CD4-positive, CD25-positive, alpha-beta regulatory T cell (primary cell): Measurements from ENCODE around the gene KCNN4. TPM values are rescaled to one million over a fixed set of nuclear protein-coding genes. Genes with fewer than 3 reads are reported as not detected.
A peak's percentile ranks its signal among the peaks of the same experiment; 100 is the strongest.

Experiments used
- ATAC-seq, 2 donors: fragments of 150-1000 bp; cut with Tn5 transposase; one replicate each; pipeline ENCODE4 v1.10.0; 2021; ENCODE audit warnings: low read depth in 2 of 2, moderate number of reproducible peaks in 2 of 2, moderate library complexity in 1 of 2
- DNase-seq, 3 donors: peaks; one replicate each; pipeline versions ENCODE4 v3.0.0 to v3.0.0-alpha.2; 2012 to 2022; ENCODE audit warnings: mixed read lengths in 1 of 3
- H3K27ac ChIP-seq: one replicate; pipeline ENCODE4 v1.7.0; 2013; ENCODE audit warnings: mild to moderate bottlenecking, low read length; ENCODE audit not compliant: insufficient read depth, poor library complexity, severe bottlenecking
- H3K27me3 ChIP-seq: one replicate; pipeline ENCODE4 v1.7.0; 2013; ENCODE audit warnings: low read length; ENCODE audit not compliant: control insufficient read depth, insufficient read depth
- H3K36me3 ChIP-seq: one replicate; pipeline ENCODE4 v1.7.0; 2013; ENCODE audit warnings: mild to moderate bottlenecking, low read length, moderate library complexity; ENCODE audit not compliant: control insufficient read depth, insufficient read depth
- H3K4me1 ChIP-seq: 2 replicates; pipeline ENCODE4 v1.7.0; 2013; ENCODE audit warnings: mild to moderate bottlenecking, low read length; ENCODE audit not compliant: insufficient read depth, control insufficient read depth, poor library complexity, severe bottlenecking
- H3K4me3 ChIP-seq: one replicate; pipeline ENCODE4 v1.7.0; 2013; ENCODE audit warnings: low read depth, mild to moderate bottlenecking, low read length, moderate library complexity
- H3K9me3 ChIP-seq, 2 experiments: 1 replicate in 1 of 2; 2 replicates in 1 of 2; pipeline ENCODE4 v1.7.0; 2013; ENCODE audit warnings: low read length in 2 of 2, mild to moderate bottlenecking in 1 of 2, moderate library complexity in 1 of 2; ENCODE audit not compliant: control insufficient read depth in 2 of 2
- H3K27ac Mint-ChIP-seq, 3 donors: one replicate each; pipeline ENCODE4 v1.8.0; 2020 to 2022; ENCODE audit warnings: mild to moderate bottlenecking in 3 of 3, mixed read lengths in 3 of 3, moderate library complexity in 2 of 3
- H3K27me3 Mint-ChIP-seq: one replicate; pipeline ENCODE4 v1.8.0; 2022; ENCODE audit warnings: mild to moderate bottlenecking, mixed read lengths
- H3K36me3 Mint-ChIP-seq: one replicate; pipeline ENCODE4 v1.8.0; 2020; ENCODE audit warnings: mixed read lengths
- H3K4me1 Mint-ChIP-seq, 4 donors: one replicate each; pipeline ENCODE4 v1.8.0; 2020 to 2022; ENCODE audit warnings: mixed read lengths in 4 of 4, mild to moderate bottlenecking in 1 of 4
- H3K4me3 Mint-ChIP-seq, 4 donors: one replicate each; pipeline ENCODE4 v1.8.0; 2020 to 2022; ENCODE audit warnings: mild to moderate bottlenecking in 4 of 4, mixed read lengths in 4 of 4, moderate library complexity in 3 of 4
- H3K9me3 Mint-ChIP-seq, 7 donors: one replicate each; pipeline ENCODE4 v1.8.0; 2020 to 2022; ENCODE audit warnings: mixed read lengths in 7 of 7, mild to moderate bottlenecking in 3 of 7, moderate library complexity in 2 of 7
- polyA plus RNA-seq, 4 donors: library from polyadenylated mRNA; unstranded; fragments of 300-500 nt; fragmentation: Illumina TruSeq; gene quantifications; one replicate each; pipeline ENCODE4 v1.2.3, GENCODE V29; 2021
- total RNA-seq: library from RNA; stranded (reverse); gene quantifications from one replicate; pipeline ENCODE4 v1.2.3, GENCODE V29; 2022

KCNN4 gene
- total and polyA plus RNA-seq, 5 donors from 2014 or later = 16.7 to 56.1 (median 30.4) TPM

- Histone ChIP-seq H3K9me3 (no peaks in the 10 kb centered on the region), H3K36me3 (no peaks in the 10 kb centered on the region), H3K4me3 (peak overlapping the region; percentile 57), H3K27ac (peak overlapping the region; percentile 82), H3K4me1 (peaks cover 60% of the 10 kb centered on the region), H3K27me3 (no peaks in the 10 kb centered on the region)
- no peak for DNase-seq
- Mint-ChIP-seq H3K4me1 (peaks cover 11 to 67% (median 40%) of the 10 kb centered on the region in 4 donors), H3K27me3 (no peaks in the 10 kb centered on the region), H3K36me3 (no peaks in the 10 kb centered on the region), H3K27ac (peak overlapping the region; percentile 94 to 100 (median 97)), H3K9me3 (no peaks in the 10 kb centered on the region), H3K4me3 (peak overlapping the region; percentile 64 to 95 (median 84))
- no peak for ATAC-seq
These were observed 2.9 kb upstream of the KCNN4 start for GRCh38 chr19:43783636-43784035.

GRCh38 chr19:43782689-43783231 is 2.0 kb upstream of the KCNN4 start:
- ATAC-seq (no peak), DNase-seq (peak in 2 of 3 donors; percentile 20 to 62)
- H3K4me1 ChIP-seq = peaks cover 68% of the 10 kb centered on the region
- no peaks in the 10 kb centered on the region for H3K9me3 Mint-ChIP-seq
- H3K36me3 Mint-ChIP-seq = no peaks in the 10 kb centered on the region
- H3K27ac ChIP-seq = peak overlapping the region; percentile 82
- H3K36me3 ChIP-seq = no peaks in the 10 kb centered on the region
- peak overlapping the region in 2 of 3 donors; percentile 92 to 96 for H3K27ac Mint-ChIP-seq
- H3K27me3 Mint-ChIP-seq = no peaks in the 10 kb centered on the region
- peak overlapping the region; percentile 88 to 98 (median 96) for H3K4me3 Mint-ChIP-seq
- H3K9me3 ChIP-seq = no peaks in the 10 kb centered on the region
- H3K4me1 Mint-ChIP-seq = peaks cover 17 to 75% (median 47%) of the 10 kb centered on the region in 4 donors
- peak overlapping the region; percentile 75 for H3K4me3 ChIP-seq
- H3K27me3 ChIP-seq = no peaks in the 10 kb centered on the region

GRCh38 chr19:43782311-43782660 is 1.5 kb upstream of the KCNN4 start:
- peak overlapping the region; percentile 75 for H3K4me3 ChIP-seq

GRCh38 chr19:43781630-43782310 is 997 bp upstream of the KCNN4 start:
- Mint-ChIP-seq H3K9me3 (no peaks in the 10 kb centered on the region), H3K4me1 (peaks cover 17 to 85% (median 55%) of the 10 kb centered on the region in 4 donors), H3K4me3 (peak overlapping the region; percentile 88 to 98 (median 96)), H3K27me3 (no peaks in the 10 kb centered on the region), H3K27ac (peak overlapping the region; percentile 89 to 96 (median 92)), H3K36me3 (no peaks in the 10 kb centered on the region)
- H3K36me3 ChIP-seq = no peaks in the 10 kb centered on the region
- no peaks in the 10 kb centered on the region for H3K9me3 ChIP-seq
- peak overlapping the region; percentile 77 for H3K27ac ChIP-seq
- peaks cover 77% of the 10 kb centered on the region for H3K4me1 ChIP-seq
- ATAC-seq (no peak), DNase-seq (peak in 1 of 3 donors; percentile 47)
- no peaks in the 10 kb centered on the region for H3K27me3 ChIP-seq
- H3K4me3 ChIP-seq = peak overlapping the region; percentile 75

More at GRCh38 chr19:43782311-43782660, 1.5 kb upstream of the KCNN4 start:
- no peak for ATAC-seq
- peaks cover 17 to 80% (median 50%) of the 10 kb centered on the region in 4 donors for H3K4me1 Mint-ChIP-seq
- H3K27ac Mint-ChIP-seq = peak overlapping the region; percentile 85 to 96 (median 92)
- Histone ChIP-seq H3K9me3 (no peaks in the 10 kb centered on the region), H3K4me1 (peaks cover 72% of the 10 kb centered on the region), H3K27ac (peak overlapping the region; percentile 77), H3K27me3 (no peaks in the 10 kb centered on the region), H3K36me3 (no peaks in the 10 kb centered on the region)
- no peaks in the 10 kb centered on the region for H3K27me3 Mint-ChIP-seq
- H3K9me3 Mint-ChIP-seq = no peaks in the 10 kb centered on the region
- H3K4me3 Mint-ChIP-seq = peak overlapping the region; percentile 88 to 98 (median 96)
- H3K36me3 Mint-ChIP-seq = no peaks in the 10 kb centered on the region
- no peak for DNase-seq

GRCh38 chr19:43779820-43780219 is 953 bp downstream of the KCNN4 start:
- no peak for ATAC-seq
- Histone ChIP-seq H3K27ac (peak overlapping the region; percentile 77), H3K27me3 (no peaks in the 10 kb centered on the region), H3K36me3 (no peaks in the 10 kb centered on the region), H3K4me1 (peaks cover 89% of the 10 kb centered on the region), H3K9me3 (no peaks in the 10 kb centered on the region), H3K4me3 (peak overlapping the region; percentile 82)
- Mint-ChIP-seq H3K36me3 (peaks cover 5% of the 10 kb centered on the region), H3K4me3 (peak overlapping the region; percentile 88 to 98 (median 96)), H3K27ac (peak overlapping the region; percentile 92 to 99 (median 94)), H3K27me3 (no peaks in the 10 kb centered on the region), H3K9me3 (no peaks in the 10 kb centered on the region), H3K4me1 (peaks cover 17 to 96% (median 60%) of the 10 kb centered on the region in 4 donors)
- DNase-seq = peak in 1 of 3 donors; percentile 49

GRCh38 chr19:43779147-43779819 is 1.5 kb downstream of the KCNN4 start:
- H3K36me3 ChIP-seq = peaks cover 2% of the 10 kb centered on the region
- peaks cover 84% of the 10 kb centered on the region for H3K4me1 ChIP-seq
- Mint-ChIP-seq H3K4me1 (peaks cover 15 to 93% (median 58%) of the 10 kb centered on the region in 4 donors), H3K4me3 (peak overlapping the region; percentile 88 to 98 (median 96)), H3K27me3 (no peaks in the 10 kb centered on the region), H3K9me3 (no peaks in the 10 kb centered on the region), H3K27ac (peak overlapping the region; percentile 92 to 99 (median 94)), H3K36me3 (peaks cover 5% of the 10 kb centered on the region)
- peak overlapping the region; percentile 82 for H3K4me3 ChIP-seq
- DNase-seq (no peak), ATAC-seq (no peak)
- H3K27ac ChIP-seq = peak overlapping the region; percentile 77
- no peaks in the 10 kb centered on the region for H3K9me3 ChIP-seq
- H3K27me3 ChIP-seq = no peaks in the 10 kb centered on the region

GRCh38 chr19:43778651-43779050 is 2.1 kb downstream of the KCNN4 start:
- H3K36me3 Mint-ChIP-seq = peaks cover 5% of the 10 kb centered on the region
- ATAC-seq = no peak
- no peaks in the 10 kb centered on the region for H3K27me3 Mint-ChIP-seq
- H3K4me3 Mint-ChIP-seq = peak overlapping the region; percentile 88 to 98 (median 96)
- no peak for DNase-seq
- H3K36me3 ChIP-seq = peaks cover 5% of the 10 kb centered on the region
- H3K4me1 Mint-ChIP-seq = peaks cover 12 to 87% (median 53%) of the 10 kb centered on the region in 4 donors
- H3K9me3 Mint-ChIP-seq = no peaks in the 10 kb centered on the region
- peaks cover 77% of the 10 kb centered on the region for H3K4me1 ChIP-seq
- H3K9me3 ChIP-seq = no peaks in the 10 kb centered on the region
- peak overlapping the region; percentile 92 to 99 (median 94) for H3K27ac Mint-ChIP-seq
- H3K27ac ChIP-seq = peak overlapping the region; percentile 77
- no peaks in the 10 kb centered on the region for H3K27me3 ChIP-seq
- H3K4me3 ChIP-seq = peak overlapping the region; percentile 63
